ENCODE measurements around the gene ZNF385C.

DNA sequence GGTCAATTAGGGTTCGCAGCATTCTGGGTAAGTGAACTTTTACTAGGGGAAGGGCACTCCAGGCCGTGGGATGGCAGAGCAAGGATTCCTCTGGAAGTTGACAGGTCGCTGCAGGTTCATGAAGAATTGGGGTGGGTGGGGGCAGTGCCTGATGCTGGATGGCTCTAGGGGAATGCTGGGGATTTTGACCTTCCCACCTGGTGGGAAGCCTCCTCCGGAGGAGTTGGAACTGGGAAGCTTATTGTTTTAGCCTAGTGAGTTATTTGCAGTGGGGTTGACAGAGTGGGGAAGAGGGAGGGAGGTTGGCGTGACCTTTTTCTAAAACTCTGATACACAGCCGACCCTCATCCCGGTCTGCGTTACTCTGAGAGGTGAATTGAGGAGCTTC is 47.3 kb downstream of the ZNF385C start:
- TF ChIP-seq, protein P1, sequence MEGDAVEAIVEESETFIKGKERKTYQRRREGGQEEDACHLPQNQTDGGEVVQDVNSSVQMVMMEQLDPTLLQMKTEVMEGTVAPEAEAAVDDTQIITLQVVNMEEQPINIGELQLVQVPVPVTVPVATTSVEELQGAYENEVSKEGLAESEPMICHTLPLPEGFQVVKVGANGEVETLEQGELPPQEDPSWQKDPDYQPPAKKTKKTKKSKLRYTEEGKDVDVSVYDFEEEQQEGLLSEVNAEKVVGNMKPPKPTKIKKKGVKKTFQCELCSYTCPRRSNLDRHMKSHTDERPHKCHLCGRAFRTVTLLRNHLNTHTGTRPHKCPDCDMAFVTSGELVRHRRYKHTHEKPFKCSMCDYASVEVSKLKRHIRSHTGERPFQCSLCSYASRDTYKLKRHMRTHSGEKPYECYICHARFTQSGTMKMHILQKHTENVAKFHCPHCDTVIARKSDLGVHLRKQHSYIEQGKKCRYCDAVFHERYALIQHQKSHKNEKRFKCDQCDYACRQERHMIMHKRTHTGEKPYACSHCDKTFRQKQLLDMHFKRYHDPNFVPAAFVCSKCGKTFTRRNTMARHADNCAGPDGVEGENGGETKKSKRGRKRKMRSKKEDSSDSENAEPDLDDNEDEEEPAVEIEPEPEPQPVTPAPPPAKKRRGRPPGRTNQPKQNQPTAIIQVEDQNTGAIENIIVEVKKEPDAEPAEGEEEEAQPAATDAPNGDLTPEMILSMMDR (IDR thresholded peaks at IDR 0.05) = no peak
- TF ChIP-seq POLR2A (IDR thresholded peaks at IDR 0.05) = no peak
